Hepatocyte (in vitro differentiated cells): Measurements from ENCODE around the gene TGFBR3L. TPM values are rescaled to one million over a fixed set of nuclear protein-coding genes. Genes with fewer than 3 reads are reported as not detected.

Source experiments
- DNase-seq: peaks from one replicate; pipeline ENCODE4 v3.0.0-alpha.2; 2016; ENCODE audit warnings: low spot score
- H2AFZ ChIP-seq: fragments of 200-600 bp; sonication (generic); 2 replicates; pipeline ENCODE4 v1.6.0; 2016; ENCODE audit warnings: antibody characterized with exemption, mild to moderate bottlenecking
- H3K27ac ChIP-seq: fragments of 200-600 bp; sonication (generic); 2 replicates; pipeline ENCODE4 v1.5.1; 2016; ENCODE audit warnings: mild to moderate bottlenecking
- H3K27me3 ChIP-seq: fragments of 200-600 bp; sonication (generic); 2 replicates; pipeline ENCODE4 v1.6.1; 2016
- H3K36me3 ChIP-seq: fragments of 200-600 bp; sonication (generic); replicated peaks from 2 replicates; pipeline ENCODE4 v1.5.1; 2016; ENCODE audit warnings: low read depth; ENCODE audit not compliant: insufficient read depth
- H3K4me1 ChIP-seq: fragments of 200-600 bp; sonication (generic); 2 replicates; pipeline ENCODE4 v1.5.1; 2016; ENCODE audit warnings: mild to moderate bottlenecking, moderate library complexity; ENCODE audit not compliant: insufficient read depth
- H3K4me2 ChIP-seq: fragments of 200-600 bp; sonication (generic); 2 replicates; pipeline ENCODE4 v1.6.0; 2016
- H3K4me3 ChIP-seq: fragments of 200-600 bp; sonication (generic); 2 replicates; pipeline ENCODE4 v1.5.1; 2016; ENCODE audit warnings: mild to moderate bottlenecking
- H3K79me2 ChIP-seq: fragments of 200-600 bp; sonication (generic); 2 replicates; pipeline ENCODE4 v1.6.0; 2017; ENCODE audit warnings: mild to moderate bottlenecking
- H3K9me2 ChIP-seq: fragments of 200-600 bp; sonication (generic); replicated peaks from 2 replicates; pipeline ENCODE4 v1.6.0; 2017; ENCODE audit warnings: mild to moderate bottlenecking; ENCODE audit not compliant: insufficient read depth
- H3K9me3 ChIP-seq: fragments of 200-600 bp; sonication (generic); 2 replicates; pipeline ENCODE4 v1.5.1; 2016; ENCODE audit warnings: low read depth, mild to moderate bottlenecking
- H4K20me1 ChIP-seq: fragments of 200-600 bp; sonication (generic); 2 replicates; pipeline ENCODE4 v1.6.0; 2016; ENCODE audit warnings: mild to moderate bottlenecking; ENCODE audit not compliant: insufficient read depth, poor library complexity, severe bottlenecking
- CTCF ChIP-seq: fragments of 200-600 bp; sonication (generic); IDR thresholded peaks from 2 replicates; pipeline ENCODE4 v1.5.1; 2016; ENCODE audit warnings: antibody characterized with exemption, mild to moderate bottlenecking; ENCODE audit not compliant: poor library complexity
- EZH2 ChIP-seq: fragments of 200-600 bp; sonication (generic); IDR thresholded peaks from 2 replicates; pipeline ENCODE4 v1.6.1; 2016; ENCODE audit warnings: antibody characterized with exemption, mild to moderate bottlenecking, borderline replicate concordance
- EZH2phosphoT487 ChIP-seq: fragments of 200-600 bp; sonication (generic); IDR thresholded peaks from one replicate; pipeline ENCODE4 v1.6.1; 2018; ENCODE audit warnings: antibody characterized with exemption, mild to moderate bottlenecking, low read depth, moderate library complexity; ENCODE audit not compliant: unreplicated experiment, severe bottlenecking
- WGBS: methylation state at CpG from one replicate; pipeline ENCODE4 v1.1.6; 2016; ENCODE audit warnings: low lambda C conversion rate; ENCODE audit errors: missing lambda C conversion rate; 5-methylcytosine and 5-hydroxymethylcytosine counted together
- polyA plus RNA-seq: library from polyadenylated mRNA; unstranded; fragments of >200 nt; fragmentation: Nextera tagmentation; extraction: Ambion mirVana; gene quantifications from 2 replicates; pipeline ENCODE4 v1.2.1, GENCODE V29; 2016
- total RNA-seq: library from RNA; depleted of rRNA; stranded (reverse); fragments of >200 nt; gene quantifications from 2 replicates; pipeline ENCODE4 v1.2.3, GENCODE V29; 2014

The TGFBR3L gene
- total and polyA plus RNA-seq, 2 experiments from 2014 or later = 8.5 TPM; not detected in 1

- Histone ChIP-seq H4K20me1 (no peaks in the 10 kb centered on the region), H3K27me3 (peaks cover 30% of the 10 kb centered on the region), H3K9me3 (no peaks in the 10 kb centered on the region), H2AFZ (peak within 1 kb of the TSS; percentile 84), H3K4me2 (peak within 1 kb of the TSS; percentile 87), H3K9me2 (no peaks in the 10 kb centered on the region), H3K79me2 (no peaks in the 10 kb centered on the region), H3K4me1 (peaks cover 36% of the 10 kb centered on the region), H3K4me3 (peak within 1 kb of the TSS; percentile 83), H3K36me3 (no peaks in the 10 kb centered on the region), H3K27ac (peak within 1 kb of the TSS; percentile 93)
- DNase-seq = peak; percentile 97
- 16% methylated on average over 62 of the region's 62 CpGs for WGBS
- no peak for TF ChIP-seq EZH2
- TF ChIP-seq EZH2phosphoT487 = no peak
- no peak for TF ChIP-seq CTCF
Measured at GRCh38 chr19:7919610-7920518, 5.2 kb downstream of the TGFBR3L start, which contains the start of gene SNAPC2. Gene SNAPC2, plus strand, starts transcription at chr19:7920338. Its CDS starts 29 bp downstream, at chr19:7920367.

GRCh38 chr19:7920519-7921301, 6.1 kb downstream of the TGFBR3L start:
- Histone ChIP-seq H3K36me3 (no peaks in the 10 kb centered on the region), H3K9me3 (no peaks in the 10 kb centered on the region), H3K4me1 (peaks cover 35% of the 10 kb centered on the region), H3K4me2 (peak overlapping the region; percentile 87), H4K20me1 (no peaks in the 10 kb centered on the region), H3K79me2 (no peaks in the 10 kb centered on the region), H3K4me3 (peak overlapping the region; percentile 83), H2AFZ (peak overlapping the region; percentile 84), H3K27ac (peak overlapping the region; percentile 93), H3K27me3 (peaks cover 21% of the 10 kb centered on the region), H3K9me2 (no peaks in the 10 kb centered on the region)
- 10% methylated on average over 25 of the region's 62 CpGs for WGBS
- DNase-seq = peak; percentile 100
- TF ChIP-seq EZH2 (no peak), EZH2phosphoT487 (no peak), CTCF (no peak)

GRCh38 chr19:7921302-7921966, 6.8 kb downstream of the TGFBR3L start:
- Histone ChIP-seq H3K4me3 (no peak overlapping the region), H3K9me3 (no peaks in the 10 kb centered on the region), H3K9me2 (no peaks in the 10 kb centered on the region), H3K27ac (peak overlapping the region; percentile 76), H3K4me2 (peak overlapping the region; percentile 87), H3K36me3 (no peaks in the 10 kb centered on the region), H2AFZ (no peak overlapping the region), H3K4me1 (peaks cover 32% of the 10 kb centered on the region), H3K79me2 (no peaks in the 10 kb centered on the region), H3K27me3 (peaks cover 14% of the 10 kb centered on the region), H4K20me1 (no peaks in the 10 kb centered on the region)
- TF ChIP-seq CTCF (no peak), EZH2phosphoT487 (no peak), EZH2 (no peak)
- WGBS = 88% methylated on average over 17 of the region's 17 CpGs
- DNase-seq = no peak
